ENCODE measurements around the gene NRN1L. TPM values are rescaled to one million over a fixed set of nuclear protein-coding genes. Genes with fewer than 3 reads are reported as not detected.

NRN1L gene
- total and polyA plus RNA-seq, 4 donors = 0.14 to 0.33 (median 0.23) TPM

DNA sequence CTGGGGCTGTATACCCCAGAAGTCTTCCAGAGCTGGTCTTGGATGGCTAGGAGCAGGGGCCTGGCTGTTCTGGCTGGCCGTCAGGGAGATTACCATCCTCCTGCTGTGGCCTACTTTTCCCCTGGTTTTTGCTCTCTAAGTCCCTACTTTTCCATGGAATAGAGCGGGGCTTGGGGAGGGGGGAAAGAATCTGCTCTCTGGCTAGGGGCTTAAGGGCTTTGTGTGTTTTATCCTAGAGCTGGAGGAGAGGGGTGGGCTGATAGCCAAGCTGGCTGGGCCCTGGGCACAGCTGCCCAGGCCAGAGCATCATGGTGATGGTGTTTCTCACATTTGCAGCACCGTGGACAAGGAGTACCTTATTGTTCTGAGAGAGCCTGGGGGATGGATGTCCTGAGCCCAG lies 3.6 kb downstream of the NRN1L start:
- Histone ChIP-seq H3K27ac (ENCODE audit: low read depth in 1 of 2, low read length in 2 of 2) (no peak overlapping the region), H3K9ac (ENCODE audit: low read depth in 1 of 2, low read length in 2 of 2) (no peak overlapping the region), H3K36me3 (ENCODE audit: control insufficient read depth in 4 of 4, insufficient read depth in 3 of 4, low read depth in 1 of 4, low read length in 3 of 4) (peaks cover 2 to 7% (median 4%) of the 10 kb centered on the region in 4 donors), H3K27me3 (ENCODE audit: control insufficient read depth in 4 of 4, insufficient read depth in 4 of 4, low read length in 3 of 4) (no peaks in the 10 kb centered on the region), H3K4me3 (ENCODE audit: low read depth in 1 of 3, low read length in 3 of 3) (no peak overlapping the region), H3K9me3 (ENCODE audit: control insufficient read depth in 4 of 4, low read length in 3 of 4) (no peaks in the 10 kb centered on the region), H3K4me1 (ENCODE audit: control insufficient read depth in 4 of 4, insufficient read depth in 4 of 4, low read length in 3 of 4) (peaks cover 3 to 15% (median 9%) of the 10 kb centered on the region in 4 donors)
- 91% methylated on average over 3 of the region's 3 CpGs for WGBS
- DNase-seq (ENCODE audit: low spot score) = no peak
- TF ChIP-seq NR2F2 (IDR thresholded peaks at IDR 0.05) (no peak), RXRA (IDR thresholded peaks at IDR 0.05) (no peak), FOXA1 (IDR thresholded peaks at IDR 0.05) (no peak), JUND (IDR thresholded peaks at IDR 0.05) (no peak), GABPA (IDR thresholded peaks at IDR 0.05 in 1 of 2, conservative IDR thresholded peaks at IDR 0.05 in 1 of 2) (no peak), FOXA2 (IDR thresholded peaks at IDR 0.05) (no peak), HNF4A (conservative IDR thresholded peaks at IDR 0.05) (no peak), EGR1 (IDR thresholded peaks at IDR 0.05; ENCODE audit: low read depth in 2 of 2) (no peak), SP1 (IDR thresholded peaks at IDR 0.05) (no peak), HNF4G (IDR thresholded peaks at IDR 0.05) (no peak), RAD21 (IDR thresholded peaks at IDR 0.05) (no peak), TAF1 (conservative IDR thresholded peaks at IDR 0.05) (no peak)
- TF ChIP-seq, protein P1, sequence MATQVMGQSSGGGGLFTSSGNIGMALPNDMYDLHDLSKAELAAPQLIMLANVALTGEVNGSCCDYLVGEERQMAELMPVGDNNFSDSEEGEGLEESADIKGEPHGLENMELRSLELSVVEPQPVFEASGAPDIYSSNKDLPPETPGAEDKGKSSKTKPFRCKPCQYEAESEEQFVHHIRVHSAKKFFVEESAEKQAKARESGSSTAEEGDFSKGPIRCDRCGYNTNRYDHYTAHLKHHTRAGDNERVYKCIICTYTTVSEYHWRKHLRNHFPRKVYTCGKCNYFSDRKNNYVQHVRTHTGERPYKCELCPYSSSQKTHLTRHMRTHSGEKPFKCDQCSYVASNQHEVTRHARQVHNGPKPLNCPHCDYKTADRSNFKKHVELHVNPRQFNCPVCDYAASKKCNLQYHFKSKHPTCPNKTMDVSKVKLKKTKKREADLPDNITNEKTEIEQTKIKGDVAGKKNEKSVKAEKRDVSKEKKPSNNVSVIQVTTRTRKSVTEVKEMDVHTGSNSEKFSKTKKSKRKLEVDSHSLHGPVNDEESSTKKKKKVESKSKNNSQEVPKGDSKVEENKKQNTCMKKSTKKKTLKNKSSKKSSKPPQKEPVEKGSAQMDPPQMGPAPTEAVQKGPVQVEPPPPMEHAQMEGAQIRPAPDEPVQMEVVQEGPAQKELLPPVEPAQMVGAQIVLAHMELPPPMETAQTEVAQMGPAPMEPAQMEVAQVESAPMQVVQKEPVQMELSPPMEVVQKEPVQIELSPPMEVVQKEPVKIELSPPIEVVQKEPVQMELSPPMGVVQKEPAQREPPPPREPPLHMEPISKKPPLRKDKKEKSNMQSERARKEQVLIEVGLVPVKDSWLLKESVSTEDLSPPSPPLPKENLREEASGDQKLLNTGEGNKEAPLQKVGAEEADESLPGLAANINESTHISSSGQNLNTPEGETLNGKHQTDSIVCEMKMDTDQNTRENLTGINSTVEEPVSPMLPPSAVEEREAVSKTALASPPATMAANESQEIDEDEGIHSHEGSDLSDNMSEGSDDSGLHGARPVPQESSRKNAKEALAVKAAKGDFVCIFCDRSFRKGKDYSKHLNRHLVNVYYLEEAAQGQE (IDR thresholded peaks at IDR 0.05) = no peak
- TF ChIP-seq, protein P2, sequence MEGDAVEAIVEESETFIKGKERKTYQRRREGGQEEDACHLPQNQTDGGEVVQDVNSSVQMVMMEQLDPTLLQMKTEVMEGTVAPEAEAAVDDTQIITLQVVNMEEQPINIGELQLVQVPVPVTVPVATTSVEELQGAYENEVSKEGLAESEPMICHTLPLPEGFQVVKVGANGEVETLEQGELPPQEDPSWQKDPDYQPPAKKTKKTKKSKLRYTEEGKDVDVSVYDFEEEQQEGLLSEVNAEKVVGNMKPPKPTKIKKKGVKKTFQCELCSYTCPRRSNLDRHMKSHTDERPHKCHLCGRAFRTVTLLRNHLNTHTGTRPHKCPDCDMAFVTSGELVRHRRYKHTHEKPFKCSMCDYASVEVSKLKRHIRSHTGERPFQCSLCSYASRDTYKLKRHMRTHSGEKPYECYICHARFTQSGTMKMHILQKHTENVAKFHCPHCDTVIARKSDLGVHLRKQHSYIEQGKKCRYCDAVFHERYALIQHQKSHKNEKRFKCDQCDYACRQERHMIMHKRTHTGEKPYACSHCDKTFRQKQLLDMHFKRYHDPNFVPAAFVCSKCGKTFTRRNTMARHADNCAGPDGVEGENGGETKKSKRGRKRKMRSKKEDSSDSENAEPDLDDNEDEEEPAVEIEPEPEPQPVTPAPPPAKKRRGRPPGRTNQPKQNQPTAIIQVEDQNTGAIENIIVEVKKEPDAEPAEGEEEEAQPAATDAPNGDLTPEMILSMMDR (IDR thresholded peaks at IDR 0.05; ENCODE audit: low read depth, low read length, missing input control) = no peak
- TF ChIP-seq, protein P3, sequence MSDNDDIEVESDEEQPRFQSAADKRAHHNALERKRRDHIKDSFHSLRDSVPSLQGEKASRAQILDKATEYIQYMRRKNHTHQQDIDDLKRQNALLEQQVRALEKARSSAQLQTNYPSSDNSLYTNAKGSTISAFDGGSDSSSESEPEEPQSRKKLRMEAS (IDR thresholded peaks at IDR 0.05) = no peak
- TF ChIP-seq, protein P4, sequence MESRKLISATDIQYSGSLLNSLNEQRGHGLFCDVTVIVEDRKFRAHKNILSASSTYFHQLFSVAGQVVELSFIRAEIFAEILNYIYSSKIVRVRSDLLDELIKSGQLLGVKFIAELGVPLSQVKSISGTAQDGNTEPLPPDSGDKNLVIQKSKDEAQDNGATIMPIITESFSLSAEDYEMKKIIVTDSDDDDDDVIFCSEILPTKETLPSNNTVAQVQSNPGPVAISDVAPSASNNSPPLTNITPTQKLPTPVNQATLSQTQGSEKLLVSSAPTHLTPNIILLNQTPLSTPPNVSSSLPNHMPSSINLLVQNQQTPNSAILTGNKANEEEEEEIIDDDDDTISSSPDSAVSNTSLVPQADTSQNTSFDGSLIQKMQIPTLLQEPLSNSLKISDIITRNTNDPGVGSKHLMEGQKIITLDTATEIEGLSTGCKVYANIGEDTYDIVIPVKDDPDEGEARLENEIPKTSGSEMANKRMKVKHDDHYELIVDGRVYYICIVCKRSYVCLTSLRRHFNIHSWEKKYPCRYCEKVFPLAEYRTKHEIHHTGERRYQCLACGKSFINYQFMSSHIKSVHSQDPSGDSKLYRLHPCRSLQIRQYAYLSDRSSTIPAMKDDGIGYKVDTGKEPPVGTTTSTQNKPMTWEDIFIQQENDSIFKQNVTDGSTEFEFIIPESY (IDR thresholded peaks at IDR 0.05) = no peak

DNA sequence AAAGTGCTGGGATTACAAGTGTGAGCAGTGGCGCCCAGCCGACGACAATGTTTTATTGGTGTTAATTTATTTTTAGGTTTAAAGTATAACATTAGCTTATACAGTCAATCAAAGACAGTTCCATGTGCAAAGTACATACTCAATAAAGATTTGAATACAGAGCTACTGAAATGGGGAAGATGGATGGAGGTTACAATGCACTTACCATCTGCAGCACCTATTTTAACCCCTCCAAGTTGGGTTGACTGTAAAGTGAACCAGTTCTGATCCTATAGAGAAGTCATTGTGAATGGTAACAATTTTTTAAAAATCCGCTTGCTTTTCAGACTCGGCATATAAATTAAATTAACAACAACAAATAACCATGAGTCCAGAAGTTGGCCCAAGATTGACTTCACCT lies 7.7 kb downstream of the NRN1L start:
- Histone ChIP-seq H3K4me1 (ENCODE audit: control insufficient read depth in 4 of 4, insufficient read depth in 4 of 4, low read length in 3 of 4) (peaks cover 7 to 19% (median 16%) of the 10 kb centered on the region in 4 donors), H3K36me3 (ENCODE audit: control insufficient read depth in 4 of 4, insufficient read depth in 3 of 4, low read depth in 1 of 4, low read length in 3 of 4) (no peaks in the 10 kb centered on the region), H3K9me3 (ENCODE audit: control insufficient read depth in 4 of 4, low read length in 3 of 4) (no peaks in the 10 kb centered on the region), H3K27me3 (ENCODE audit: control insufficient read depth in 4 of 4, insufficient read depth in 4 of 4, low read length in 3 of 4) (no peaks in the 10 kb centered on the region), H3K4me3 (ENCODE audit: low read depth in 1 of 3, low read length in 3 of 3) (no peak overlapping the region), H3K9ac (ENCODE audit: low read depth in 1 of 2, low read length in 2 of 2) (peak overlapping the region in 1 of 2 donors; percentile 64), H3K27ac (ENCODE audit: low read depth in 1 of 2, low read length in 2 of 2) (peak overlapping the region in 1 of 2 donors; percentile 47)
- 74% methylated on average over 5 of the region's 5 CpGs for WGBS
- no peak for DNase-seq (ENCODE audit: low spot score)
- TF ChIP-seq FOXA2 (IDR thresholded peaks at IDR 0.05) = no peak
- TF ChIP-seq HNF4G (IDR thresholded peaks at IDR 0.05) = no peak
- TF ChIP-seq EGR1 (IDR thresholded peaks at IDR 0.05; ENCODE audit: low read depth in 2 of 2) = no peak
- no peak for TF ChIP-seq GABPA (IDR thresholded peaks at IDR 0.05 in 1 of 2, conservative IDR thresholded peaks at IDR 0.05 in 1 of 2)
- TF ChIP-seq RXRA (IDR thresholded peaks at IDR 0.05) = no peak
- no peak for TF ChIP-seq YY1 (IDR thresholded peaks at IDR 0.05)
- no peak for TF ChIP-seq FOXA1 (IDR thresholded peaks at IDR 0.05)
- TF ChIP-seq SP1 (IDR thresholded peaks at IDR 0.05) = no peak
- no peak for TF ChIP-seq NR2F2 (IDR thresholded peaks at IDR 0.05)
- TF ChIP-seq, protein P2 (IDR thresholded peaks at IDR 0.05; ENCODE audit: low read depth, low read length, missing input control) = no peak
- TF ChIP-seq, protein P5, sequence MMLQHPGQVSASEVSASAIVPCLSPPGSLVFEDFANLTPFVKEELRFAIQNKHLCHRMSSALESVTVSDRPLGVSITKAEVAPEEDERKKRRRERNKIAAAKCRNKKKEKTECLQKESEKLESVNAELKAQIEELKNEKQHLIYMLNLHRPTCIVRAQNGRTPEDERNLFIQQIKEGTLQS (IDR thresholded peaks at IDR 0.05) = no peak
- TF ChIP-seq TAF1 (conservative IDR thresholded peaks at IDR 0.05) = no peak
- no peak for TF ChIP-seq HNF4A (conservative IDR thresholded peaks at IDR 0.05)
- TF ChIP-seq, protein P3 (IDR thresholded peaks at IDR 0.05) = no peak
- TF ChIP-seq, protein P4 (IDR thresholded peaks at IDR 0.05) = no peak
- TF ChIP-seq JUND (IDR thresholded peaks at IDR 0.05) = no peak
